ENCODE data around the gene USF2.

The USF2 gene

GRCh38 chr19:35228177-35228930 lies 40.4 kb upstream of the USF2 start, which contains the start of gene FAM187B (continued):
- TF ChIP-seq ZNF148 (tag by site-specific recombination; IDR thresholded peaks at IDR 0.05; ENCODE audit: borderline replicate concordance) = no peak
- no peak for TF ChIP-seq ZNF155 (tag by site-specific recombination; IDR thresholded peaks at IDR 0.05)
- no peak for TF ChIP-seq PRDM1 (tag by site-specific recombination; IDR thresholded peaks at IDR 0.05)
- TF ChIP-seq ZNF335 (tag by site-specific recombination; conservative IDR thresholded peaks at IDR 0.05) = 0 out of 2 replicates have a peak, but pooled peaks have one; percentile 12
- TF ChIP-seq ZNF549 (tag by site-specific recombination; IDR thresholded peaks at IDR 0.05) = no peak
- peak; percentile 18; the same call in 1 of the 2 replicates for TF ChIP-seq ZFHX2 (tag by site-specific recombination; conservative IDR thresholded peaks at IDR 0.05)
- TF ChIP-seq ZEB2 (tag by site-specific recombination; IDR thresholded peaks at IDR 0.05) = no peak

GRCh38 chr19:35229601-35230000 lies 39.2 kb upstream of the USF2 start:
- TF ChIP-seq ZNF239 (tag by site-specific recombination; IDR thresholded peaks at IDR 0.05) (no peak), ZNF202 (tag by site-specific recombination; IDR thresholded peaks at IDR 0.05; ENCODE audit: borderline replicate concordance) (no peak), GLIS1 (tag by site-specific recombination; IDR thresholded peaks at IDR 0.05) (no peak), ZNF623 (tag by site-specific recombination; IDR thresholded peaks at IDR 0.05) (0 out of 2 replicates have a peak, but pooled peaks have one; percentile 25), ZNF561 (tag by site-specific recombination; IDR thresholded peaks at IDR 0.05; ENCODE audit: borderline replicate concordance) (no peak)
- Histone ChIP-seq H3K27ac (ENCODE audit: extremely low read depth, low read depth, low read length) (no peak overlapping the region), H3K4me1 (ENCODE audit: control insufficient read depth, insufficient read depth, low read length) (no peaks in the 10 kb centered on the region), H3K4me3 (ENCODE audit: low read depth, low read length) (no peak overlapping the region), H3K9me3 (ENCODE audit: control insufficient read depth, insufficient read depth, low read depth, low read length) (peaks cover 3% of the 10 kb centered on the region), H3K36me3 (ENCODE audit: control insufficient read depth in 2 of 2, insufficient read depth in 1 of 2, low read length in 2 of 2) (no peaks in the 10 kb centered on the region)
- ChIA-PET CTCF (interaction anchor here (1.1 to 1.6 kb wide), 2 partner anchors 86 to 88 kb away, joined by 3 to 4 read pairs; no protein-coding TSS in a partner anchor), POLR2A (no interaction called here)

- Histone ChIP-seq H3K4me1 (ENCODE audit: control insufficient read depth, insufficient read depth, low read length) (no peaks in the 10 kb centered on the region), H3K27ac (ENCODE audit: extremely low read depth, low read depth, low read length) (no peak overlapping the region), H3K4me3 (ENCODE audit: low read depth, low read length) (no peak overlapping the region), H3K9me3 (ENCODE audit: control insufficient read depth, insufficient read depth, low read depth, low read length) (peaks cover 3% of the 10 kb centered on the region), H3K36me3 (ENCODE audit: control insufficient read depth in 2 of 2, insufficient read depth in 1 of 2, low read length in 2 of 2) (no peaks in the 10 kb centered on the region)
- ChIA-PET POLR2A (no interaction called here), CTCF (interaction anchor here (2.1 kb wide), 1 partner anchor 90 kb away, joined by 8 read pairs; no protein-coding TSS in a partner anchor)
- no peak for TF ChIP-seq ZNF214 (tag by site-specific recombination; IDR thresholded peaks at IDR 0.05; ENCODE audit: borderline replicate concordance)
- no peak for TF ChIP-seq ZNF529 (tag by site-specific recombination; IDR thresholded peaks at IDR 0.05; ENCODE audit: insufficient replicate concordance)
- peak; percentile 83 for TF ChIP-seq SCRT1 (tag by site-specific recombination; IDR thresholded peaks at IDR 0.05; ENCODE audit: borderline replicate concordance)
- peak; percentile 91 for TF ChIP-seq SCRT2 (tag by site-specific recombination; IDR thresholded peaks at IDR 0.05)
Observed at GRCh38 chr19:35231956-35232645, 36.7 kb upstream of the USF2 start.

- no peaks in the 10 kb centered on the region for H3K4me1 ChIP-seq (ENCODE audit: control insufficient read depth, insufficient read depth, low read length)
- no peak overlapping the region for H3K27ac ChIP-seq (ENCODE audit: extremely low read depth, low read depth, low read length)
- H3K36me3 ChIP-seq (ENCODE audit: control insufficient read depth in 2 of 2, insufficient read depth in 1 of 2, low read length in 2 of 2) = no peaks in the 10 kb centered on the region
- ChIA-PET CTCF (interaction anchor here (0.6 to 2.1 kb wide), 3 partner anchors 91 to 210 kb away, joined by 5 to 8 read pairs (median 6); no protein-coding TSS in a partner anchor), POLR2A (no interaction called here)
- H3K9me3 ChIP-seq (ENCODE audit: control insufficient read depth, insufficient read depth, low read depth, low read length) = peaks cover 3% of the 10 kb centered on the region
- no peak overlapping the region for H3K4me3 ChIP-seq (ENCODE audit: low read depth, low read length)
- TF ChIP-seq ZNF626 (tag by site-specific recombination; IDR thresholded peaks at IDR 0.05) (no peak), ZNF776 (tag by site-specific recombination; IDR thresholded peaks at IDR 0.05; ENCODE audit: borderline replicate concordance) (no peak), ZNF19 (tag by site-specific recombination; IDR thresholded peaks at IDR 0.05; ENCODE audit: low read depth) (no peak), ZNF830 (tag by site-specific recombination; IDR thresholded peaks at IDR 0.05; ENCODE audit: low read depth) (no peak), ZBTB8A (tag by site-specific recombination; IDR thresholded peaks at IDR 0.05) (no peak), BCL11A (tag by site-specific recombination; IDR thresholded peaks at IDR 0.05; ENCODE audit: low read depth) (no peak), ZFP41 (tag by site-specific recombination; IDR thresholded peaks at IDR 0.05; ENCODE audit: borderline replicate concordance) (no peak), ZNF561 (tag by site-specific recombination; IDR thresholded peaks at IDR 0.05; ENCODE audit: borderline replicate concordance) (no peak), ZNF155 (tag by site-specific recombination; IDR thresholded peaks at IDR 0.05) (no peak), ZBTB48 (tag by site-specific recombination; IDR thresholded peaks at IDR 0.05) (no peak)
- TF ChIP-seq, protein P1, sequence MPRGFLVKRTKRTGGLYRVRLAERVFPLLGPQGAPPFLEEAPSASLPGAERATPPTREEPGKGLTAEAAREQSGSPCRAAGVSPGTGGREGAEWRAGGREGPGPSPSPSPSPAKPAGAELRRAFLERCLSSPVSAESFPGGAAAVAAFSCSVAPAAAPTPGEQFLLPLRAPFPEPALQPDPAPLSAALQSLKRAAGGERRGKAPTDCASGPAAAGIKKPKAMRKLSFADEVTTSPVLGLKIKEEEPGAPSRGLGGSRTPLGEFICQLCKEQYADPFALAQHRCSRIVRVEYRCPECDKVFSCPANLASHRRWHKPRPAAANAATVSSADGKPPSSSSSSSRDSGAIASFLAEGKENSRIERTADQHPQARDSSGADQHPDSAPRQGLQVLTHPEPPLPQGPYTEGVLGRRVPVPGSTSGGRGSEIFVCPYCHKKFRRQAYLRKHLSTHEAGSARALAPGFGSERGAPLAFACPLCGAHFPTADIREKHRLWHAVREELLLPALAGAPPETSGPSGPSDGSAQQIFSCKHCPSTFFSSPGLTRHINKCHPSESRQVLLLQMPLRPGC (tag by site-specific recombination; IDR thresholded peaks at IDR 0.05) = no peak
Observed at GRCh38 chr19:35232912-35233311, 35.9 kb upstream of the USF2 start.

Data from HEK293 (cell line).